OCI-LY1 (cell line): ENCODE data around the gene VMP1.

Experiments
- EZH2 ChIP-seq: fragments of 200-600 bp; sonication (generic), shearing (Covaris generic); IDR thresholded peaks from 2 replicates; pipeline ENCODE4 v1.8.0; 2017; ENCODE audit warnings: borderline replicate concordance, mixed run types, mild to moderate bottlenecking, antibody characterized with exemption, low read length, moderate library complexity, mixed read lengths
- TF ChIP-seq, protein P1 (sequence below): fragments of 200-600 bp; sonication (generic), shearing (Covaris generic); IDR thresholded peaks from 2 replicates; pipeline ENCODE4 v1.5.1; 2017; ENCODE audit warnings: mild to moderate bottlenecking, antibody characterized with exemption, low read length, moderate library complexity, mixed read lengths

GRCh38 chr17:59719526-59719925 lies 12.1 kb downstream of the VMP1 start:
- TF ChIP-seq, protein P1, sequence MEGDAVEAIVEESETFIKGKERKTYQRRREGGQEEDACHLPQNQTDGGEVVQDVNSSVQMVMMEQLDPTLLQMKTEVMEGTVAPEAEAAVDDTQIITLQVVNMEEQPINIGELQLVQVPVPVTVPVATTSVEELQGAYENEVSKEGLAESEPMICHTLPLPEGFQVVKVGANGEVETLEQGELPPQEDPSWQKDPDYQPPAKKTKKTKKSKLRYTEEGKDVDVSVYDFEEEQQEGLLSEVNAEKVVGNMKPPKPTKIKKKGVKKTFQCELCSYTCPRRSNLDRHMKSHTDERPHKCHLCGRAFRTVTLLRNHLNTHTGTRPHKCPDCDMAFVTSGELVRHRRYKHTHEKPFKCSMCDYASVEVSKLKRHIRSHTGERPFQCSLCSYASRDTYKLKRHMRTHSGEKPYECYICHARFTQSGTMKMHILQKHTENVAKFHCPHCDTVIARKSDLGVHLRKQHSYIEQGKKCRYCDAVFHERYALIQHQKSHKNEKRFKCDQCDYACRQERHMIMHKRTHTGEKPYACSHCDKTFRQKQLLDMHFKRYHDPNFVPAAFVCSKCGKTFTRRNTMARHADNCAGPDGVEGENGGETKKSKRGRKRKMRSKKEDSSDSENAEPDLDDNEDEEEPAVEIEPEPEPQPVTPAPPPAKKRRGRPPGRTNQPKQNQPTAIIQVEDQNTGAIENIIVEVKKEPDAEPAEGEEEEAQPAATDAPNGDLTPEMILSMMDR, result no peak
- no peak for TF ChIP-seq EZH2
